ENCODE measurements around the gene NEXN. TPM values are rescaled to one million over a fixed set of nuclear protein-coding genes. Genes with fewer than 3 reads are reported as not detected.
A peak's percentile ranks its signal among the peaks of the same experiment; 100 is the strongest.

Gene NEXN
- total RNA-seq, 1 experiment from 2014 or later: 1.4 TPM

DNA sequence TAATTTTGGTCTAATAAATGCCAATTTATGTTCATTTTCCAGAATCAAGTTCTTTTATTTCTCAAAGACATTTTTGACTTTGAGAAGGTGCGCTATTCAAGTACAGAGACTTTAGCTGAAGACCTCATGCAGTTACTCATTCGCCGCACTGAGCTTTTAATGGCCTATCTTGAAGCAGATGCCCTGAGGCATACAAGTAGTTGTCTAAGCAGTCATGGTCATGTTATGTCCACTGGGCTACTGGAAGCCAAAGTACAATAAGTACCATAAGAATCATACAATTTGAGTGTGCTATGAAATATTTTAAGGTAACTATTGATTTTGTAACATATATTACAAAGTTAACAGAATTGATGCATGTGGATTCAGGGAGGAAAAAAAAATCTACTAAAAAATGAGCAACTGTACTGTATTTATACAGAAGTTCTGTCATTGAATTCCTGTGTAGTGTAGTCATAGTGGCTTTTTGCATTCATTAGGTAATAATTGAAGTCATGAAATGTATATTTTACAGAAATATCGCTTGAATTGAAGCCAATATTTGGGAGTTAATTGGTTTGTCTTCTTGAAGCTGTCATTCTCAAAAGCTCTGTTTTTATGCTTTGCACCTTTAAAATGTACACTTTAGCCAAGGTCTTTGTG is 13.5 kb upstream of the NEXN start:
- POLR2A ChIA-PET: no interaction called here
- no peak overlapping the region for H3K4me3 Mint-ChIP-seq
- H3K9me3 Mint-ChIP-seq: no peaks in the 10 kb centered on the region
- TF ChIP-seq CDX4 (CRISPR knock-in tag; IDR thresholded peaks at IDR 0.05; ENCODE audit: borderline replicate concordance) (no peak), HMGA2 (CRISPR knock-in tag; IDR thresholded peaks at IDR 0.05) (no peak), SMAD4 (CRISPR knock-in tag; IDR thresholded peaks at IDR 0.05) (no peak), E2F1 (CRISPR knock-in tag; IDR thresholded peaks at IDR 0.05) (no peak), TEAD1 (CRISPR knock-in tag; IDR thresholded peaks at IDR 0.05) (no peak), ZBTB21 (CRISPR knock-in tag; IDR thresholded peaks at IDR 0.05; ENCODE audit: borderline replicate concordance) (no peak), ESRRA (CRISPR knock-in tag; IDR thresholded peaks at IDR 0.05; ENCODE audit: borderline replicate concordance) (no peak), NFYB (CRISPR knock-in tag; conservative IDR thresholded peaks at IDR 0.05; ENCODE audit: low read depth) (no peak), NFE2L1 (CRISPR knock-in tag; IDR thresholded peaks at IDR 0.05) (no peak), KAT7 (CRISPR knock-in tag; IDR thresholded peaks at IDR 0.05; ENCODE audit: borderline replicate concordance) (no peak), ETV6 (CRISPR knock-in tag; IDR thresholded peaks at IDR 0.05) (no peak), ATF2 (CRISPR knock-in tag; IDR thresholded peaks at IDR 0.05; ENCODE audit: borderline replicate concordance, low read depth) (no peak), SOX15 (CRISPR knock-in tag; IDR thresholded peaks at IDR 0.05) (no peak), ATF1 (CRISPR knock-in tag; IDR thresholded peaks at IDR 0.05) (no peak)
- TF ChIP-seq, protein P1, sequence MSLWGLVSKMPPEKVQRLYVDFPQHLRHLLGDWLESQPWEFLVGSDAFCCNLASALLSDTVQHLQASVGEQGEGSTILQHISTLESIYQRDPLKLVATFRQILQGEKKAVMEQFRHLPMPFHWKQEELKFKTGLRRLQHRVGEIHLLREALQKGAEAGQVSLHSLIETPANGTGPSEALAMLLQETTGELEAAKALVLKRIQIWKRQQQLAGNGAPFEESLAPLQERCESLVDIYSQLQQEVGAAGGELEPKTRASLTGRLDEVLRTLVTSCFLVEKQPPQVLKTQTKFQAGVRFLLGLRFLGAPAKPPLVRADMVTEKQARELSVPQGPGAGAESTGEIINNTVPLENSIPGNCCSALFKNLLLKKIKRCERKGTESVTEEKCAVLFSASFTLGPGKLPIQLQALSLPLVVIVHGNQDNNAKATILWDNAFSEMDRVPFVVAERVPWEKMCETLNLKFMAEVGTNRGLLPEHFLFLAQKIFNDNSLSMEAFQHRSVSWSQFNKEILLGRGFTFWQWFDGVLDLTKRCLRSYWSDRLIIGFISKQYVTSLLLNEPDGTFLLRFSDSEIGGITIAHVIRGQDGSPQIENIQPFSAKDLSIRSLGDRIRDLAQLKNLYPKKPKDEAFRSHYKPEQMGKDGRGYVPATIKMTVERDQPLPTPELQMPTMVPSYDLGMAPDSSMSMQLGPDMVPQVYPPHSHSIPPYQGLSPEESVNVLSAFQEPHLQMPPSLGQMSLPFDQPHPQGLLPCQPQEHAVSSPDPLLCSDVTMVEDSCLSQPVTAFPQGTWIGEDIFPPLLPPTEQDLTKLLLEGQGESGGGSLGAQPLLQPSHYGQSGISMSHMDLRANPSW (CRISPR knock-in tag; conservative IDR thresholded peaks at IDR 0.05; ENCODE audit: low read depth): no peak
- H3K36me3 Mint-ChIP-seq: peaks cover 5% of the 10 kb centered on the region
- ATAC-seq (no peak), DNase-seq (ENCODE audit: low spot score) (no peak)
- H3K27me3 Mint-ChIP-seq (ENCODE audit: low read depth): no peaks in the 10 kb centered on the region
- CTCF ChIA-PET: interaction anchor here (0.8 kb wide), 1 partner anchor 25 kb away, joined by 4 read pairs; no protein-coding TSS in a partner anchor
- H3K27ac Mint-ChIP-seq: no peak overlapping the region
- H3K4me1 Mint-ChIP-seq: no peaks in the 10 kb centered on the region

GRCh38 chr1:77876884-77877283 is 11.5 kb upstream of the NEXN start:
- ChIA-PET POLR2A (no interaction called here), CTCF (no interaction called here)
- H3K27ac Mint-ChIP-seq: no peak overlapping the region
- no peaks in the 10 kb centered on the region for H3K27me3 Mint-ChIP-seq (ENCODE audit: low read depth)
- peaks cover 5% of the 10 kb centered on the region for H3K36me3 Mint-ChIP-seq
- no peaks in the 10 kb centered on the region for H3K4me1 Mint-ChIP-seq
- no peak for DNase-seq (ENCODE audit: low spot score)
- TF ChIP-seq, protein P2, sequence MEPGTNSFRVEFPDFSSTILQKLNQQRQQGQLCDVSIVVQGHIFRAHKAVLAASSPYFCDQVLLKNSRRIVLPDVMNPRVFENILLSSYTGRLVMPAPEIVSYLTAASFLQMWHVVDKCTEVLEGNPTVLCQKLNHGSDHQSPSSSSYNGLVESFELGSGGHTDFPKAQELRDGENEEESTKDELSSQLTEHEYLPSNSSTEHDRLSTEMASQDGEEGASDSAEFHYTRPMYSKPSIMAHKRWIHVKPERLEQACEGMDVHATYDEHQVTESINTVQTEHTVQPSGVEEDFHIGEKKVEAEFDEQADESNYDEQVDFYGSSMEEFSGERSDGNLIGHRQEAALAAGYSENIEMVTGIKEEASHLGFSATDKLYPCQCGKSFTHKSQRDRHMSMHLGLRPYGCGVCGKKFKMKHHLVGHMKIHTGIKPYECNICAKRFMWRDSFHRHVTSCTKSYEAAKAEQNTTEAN (CRISPR knock-in tag; IDR thresholded peaks at IDR 0.05): no peak
- TF ChIP-seq FOXP4 (CRISPR knock-in tag; IDR thresholded peaks at IDR 0.05) (no peak), NFYB (CRISPR knock-in tag; conservative IDR thresholded peaks at IDR 0.05; ENCODE audit: low read depth) (no peak), ZNF121 (CRISPR knock-in tag; IDR thresholded peaks at IDR 0.05) (peak; percentile 79; the same call in 1 of the 2 replicates)
- no peak for ATAC-seq
- no peaks in the 10 kb centered on the region for H3K9me3 Mint-ChIP-seq
- no peak overlapping the region for H3K4me3 Mint-ChIP-seq
